HG03565 (cell line): Measurements from ENCODE around the gene WDR45B.
"Not testable (repeated sequence)": the region's sequence is repeated elsewhere in the genome, so short reads cannot be mapped to it uniquely, and the experiment has no call there.

ENCODE experiments used
- ATAC-seq: cut with Tn5 transposase; IDR thresholded peaks from one replicate; pipeline ENCODE4 v1.9.1; 2021; ENCODE audit warnings: mild to moderate bottlenecking, moderate library complexity; ENCODE audit not compliant: unreplicated experiment

WDR45B gene

GRCh38 chr17:82588266-82589175 is 59.7 kb downstream of the WDR45B start:
- ATAC-seq, result no peak

GRCh38 chr17:82587234-82588086 is 60.8 kb downstream of the WDR45B start:
- no peak for ATAC-seq

GRCh38 chr17:82586576-82587233 is 61.5 kb downstream of the WDR45B start:
- ATAC-seq, result no peak

- ATAC-seq, result not testable (repeated sequence)
Observed at GRCh38 chr17:82585935-82586575, 62.2 kb downstream of the WDR45B start.

- ATAC-seq, result no peak
Observed at GRCh38 chr17:82583720-82584234, 64.5 kb downstream of the WDR45B start.

GRCh38 chr17:82582709-82583108 is 65.5 kb downstream of the WDR45B start:
- ATAC-seq, result no peak

- no peak for ATAC-seq
Observed at GRCh38 chr17:82582213-82582612, 66.0 kb downstream of the WDR45B start.

- not testable (repeated sequence) for ATAC-seq
Observed at GRCh38 chr17:82579969-82580368, 68.3 kb downstream of the WDR45B start.

- ATAC-seq, result no peak
Observed at GRCh38 chr17:82577300-82577699, 70.9 kb downstream of the WDR45B start.

- ATAC-seq, result not testable (repeated sequence)
Observed at GRCh38 chr17:82575581-82576221, 72.5 kb downstream of the WDR45B start.

GRCh38 chr17:82574041-82574440 is 74.2 kb downstream of the WDR45B start:
- no peak for ATAC-seq

- no peak for ATAC-seq
Observed at GRCh38 chr17:82571855-82572254, 76.4 kb downstream of the WDR45B start.

- no peak for ATAC-seq
Observed at GRCh38 chr17:82570277-82570676, 78.0 kb downstream of the WDR45B start.

GRCh38 chr17:82569621-82570020 is 78.6 kb downstream of the WDR45B start:
- ATAC-seq, result no peak

GRCh38 chr17:82568997-82569393 is 79.2 kb downstream of the WDR45B start:
- ATAC-seq, result no peak

- ATAC-seq, result no peak
Observed at GRCh38 chr17:82567286-82567685, 81.0 kb downstream of the WDR45B start.

- ATAC-seq, result no peak
Observed at GRCh38 chr17:82566129-82566960, 81.9 kb downstream of the WDR45B start.

GRCh38 chr17:82565551-82565950 is 82.7 kb downstream of the WDR45B start:
- no peak for ATAC-seq
